ENCODE data around the gene ERMARD.

- TF ChIP-seq, protein P1, sequence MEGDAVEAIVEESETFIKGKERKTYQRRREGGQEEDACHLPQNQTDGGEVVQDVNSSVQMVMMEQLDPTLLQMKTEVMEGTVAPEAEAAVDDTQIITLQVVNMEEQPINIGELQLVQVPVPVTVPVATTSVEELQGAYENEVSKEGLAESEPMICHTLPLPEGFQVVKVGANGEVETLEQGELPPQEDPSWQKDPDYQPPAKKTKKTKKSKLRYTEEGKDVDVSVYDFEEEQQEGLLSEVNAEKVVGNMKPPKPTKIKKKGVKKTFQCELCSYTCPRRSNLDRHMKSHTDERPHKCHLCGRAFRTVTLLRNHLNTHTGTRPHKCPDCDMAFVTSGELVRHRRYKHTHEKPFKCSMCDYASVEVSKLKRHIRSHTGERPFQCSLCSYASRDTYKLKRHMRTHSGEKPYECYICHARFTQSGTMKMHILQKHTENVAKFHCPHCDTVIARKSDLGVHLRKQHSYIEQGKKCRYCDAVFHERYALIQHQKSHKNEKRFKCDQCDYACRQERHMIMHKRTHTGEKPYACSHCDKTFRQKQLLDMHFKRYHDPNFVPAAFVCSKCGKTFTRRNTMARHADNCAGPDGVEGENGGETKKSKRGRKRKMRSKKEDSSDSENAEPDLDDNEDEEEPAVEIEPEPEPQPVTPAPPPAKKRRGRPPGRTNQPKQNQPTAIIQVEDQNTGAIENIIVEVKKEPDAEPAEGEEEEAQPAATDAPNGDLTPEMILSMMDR (conservative IDR thresholded peaks at IDR 0.05; ENCODE audit: low read length): no peak
- TF ChIP-seq EZH2phosphoT487 (IDR thresholded peaks at IDR 0.05; ENCODE audit: borderline replicate concordance): no peak
These were observed 36.4 kb downstream of the ERMARD start for GRCh38 chr6:169787797-169788196.
